Upper lobe of right lung (tissue), 1 donor: Measurements from ENCODE around the gene MAPK12. TPM values are rescaled to one million over a fixed set of nuclear protein-coding genes. Genes with fewer than 3 reads are reported as not detected.

ENCODE experiments used
- ATAC-seq: fragments of 200-7000 bp; cut with Tn5 transposase; one replicate; pipeline ENCODE4 v1.9.1; 2020; ENCODE audit warnings: mild to moderate bottlenecking, moderate library complexity
- DNase-seq: peaks from one replicate; pipeline ENCODE4 v3.0.0-alpha.2; 2020
- H3K27ac ChIP-seq: fragments of 200-600 bp; one replicate; pipeline ENCODE4 v1.8.0; 2022
- H3K27me3 ChIP-seq: fragments of 200-600 bp; one replicate; pipeline ENCODE4 v1.8.0; 2022; ENCODE audit warnings: mild to moderate bottlenecking
- H3K36me3 ChIP-seq: fragments of 200-600 bp; one replicate; pipeline ENCODE4 v1.8.0; 2022
- H3K4me1 ChIP-seq: fragments of 200-600 bp; one replicate; pipeline ENCODE4 v1.8.0; 2022
- H3K4me3 ChIP-seq: fragments of 200-600 bp; one replicate; pipeline ENCODE4 v1.8.0; 2022; ENCODE audit warnings: mild to moderate bottlenecking
- H3K9me3 ChIP-seq: fragments of 200-600 bp; one replicate; pipeline ENCODE4 v1.8.0; 2022
- CTCF ChIP-seq: fragments of 200-600 bp; IDR thresholded peaks from one replicate; pipeline ENCODE4 v1.8.0; 2022; ENCODE audit warnings: antibody characterized with exemption
- intact Hi-C: fragments of 100-400 bp; cut with DNase I; formaldehyde crosslinking; loops from one replicate; pipeline ENCODE4 v1.11.0; 2022
- total RNA-seq: library from RNA; stranded (reverse); fragmentation: NEBNext Ultra II Directional; extraction: Animal tissue kit (Norgen Biotek cat#: 25700); gene quantifications from one replicate; pipeline ENCODE4 v1.2.1, GENCODE V29; 2021
- donor health status: DM: no; HTN: yes; CAD: no; lungs with severe emphysema.

MAPK12 gene
- total RNA-seq, 1 donor from 2014 or later: 22.2 TPM

GRCh38 chr22:50259302-50259701 is 2.2 kb downstream of the MAPK12 start:
- Histone ChIP-seq H3K4me1 (peaks cover 12% of the 10 kb centered on the region), H3K36me3 (no peaks in the 10 kb centered on the region), H3K27ac (no peak overlapping the region), H3K9me3 (no peaks in the 10 kb centered on the region), H3K4me3 (no peak overlapping the region), H3K27me3 (peaks cover 15% of the 10 kb centered on the region)
- TF ChIP-seq CTCF: no peak
- ATAC-seq (no peak), DNase-seq (no peak)
- intact Hi-C loops: no loop called here

- H3K9me3 ChIP-seq: no peaks in the 10 kb centered on the region
- no peak for TF ChIP-seq CTCF
- peaks cover 12% of the 10 kb centered on the region for H3K4me1 ChIP-seq
- H3K27ac ChIP-seq: no peak overlapping the region
- H3K4me3 ChIP-seq: no peak overlapping the region
- DNase-seq (no peak), ATAC-seq (no peak)
- intact Hi-C loops: no loop called here
- no peaks in the 10 kb centered on the region for H3K36me3 ChIP-seq
- peaks cover 15% of the 10 kb centered on the region for H3K27me3 ChIP-seq
Observed at GRCh38 chr22:50258361-50259292, 2.9 kb downstream of the MAPK12 start.

DNA sequence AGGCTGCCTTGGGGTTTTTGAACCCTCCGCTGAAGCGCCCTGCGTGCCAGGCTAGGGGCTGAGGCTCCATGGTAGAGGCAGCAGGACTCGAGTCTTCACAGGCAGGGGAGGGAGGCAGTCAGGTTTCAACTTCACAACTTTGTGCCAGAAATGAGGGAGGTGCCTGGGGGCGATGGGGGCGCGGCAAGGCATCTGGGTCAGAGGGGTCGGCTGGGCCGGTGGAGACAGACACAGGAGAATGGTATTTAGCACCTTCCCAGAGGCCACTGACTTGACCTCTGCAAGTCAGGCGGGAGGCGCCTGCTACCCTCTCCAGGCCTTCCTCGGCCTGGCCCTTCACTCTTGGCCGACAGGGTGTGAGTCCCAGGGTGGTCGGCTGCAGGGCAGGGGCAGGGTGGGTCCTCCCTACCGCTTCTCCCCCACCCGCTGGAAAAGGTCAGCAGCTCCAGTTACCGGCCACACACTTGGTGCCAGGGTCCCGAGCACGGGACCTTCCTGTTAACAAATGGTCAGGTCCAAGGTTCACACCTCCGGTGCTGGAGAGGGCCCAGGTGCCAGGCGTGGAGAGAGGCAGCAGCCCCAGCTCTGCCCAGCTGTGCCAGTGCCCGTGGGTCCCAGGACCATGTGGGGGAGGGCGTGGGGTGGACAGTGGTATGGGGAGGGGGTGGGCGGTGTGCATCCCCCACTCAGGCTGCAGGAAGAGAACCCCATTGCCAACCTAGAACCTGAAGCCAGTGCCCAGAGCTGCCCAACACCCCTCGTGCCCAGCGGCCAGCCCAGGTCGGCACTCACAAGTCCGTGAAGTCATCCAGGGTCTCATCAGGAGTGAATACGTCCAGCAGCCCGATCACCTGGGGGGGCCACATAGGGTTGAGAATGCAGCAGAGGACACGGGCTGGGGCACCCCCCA is 3.8 kb downstream of the MAPK12 start:
- Histone ChIP-seq H3K4me1 (peaks cover 12% of the 10 kb centered on the region), H3K27me3 (peaks cover 10% of the 10 kb centered on the region), H3K4me3 (no peak overlapping the region), H3K9me3 (no peaks in the 10 kb centered on the region), H3K36me3 (no peaks in the 10 kb centered on the region), H3K27ac (no peak overlapping the region)
- ATAC-seq: no peak
- DNase-seq: no peak
- no peak for TF ChIP-seq CTCF
- intact Hi-C loops: no loop called here

- Histone ChIP-seq H3K27ac (no peak overlapping the region), H3K9me3 (no peaks in the 10 kb centered on the region), H3K36me3 (no peaks in the 10 kb centered on the region), H3K4me3 (no peak overlapping the region), H3K27me3 (peaks cover 4% of the 10 kb centered on the region), H3K4me1 (peaks cover 10% of the 10 kb centered on the region)
- no peak for DNase-seq
- no peak for ATAC-seq
- TF ChIP-seq CTCF: no peak
- intact Hi-C loops: no loop called here
Observed at GRCh38 chr22:50257041-50257440, 4.4 kb downstream of the MAPK12 start.

- intact Hi-C loops: no loop called here
- DNase-seq (no peak), ATAC-seq (no peak)
- no peak for TF ChIP-seq CTCF
- no peaks in the 10 kb centered on the region for H3K27me3 ChIP-seq
- no peaks in the 10 kb centered on the region for H3K9me3 ChIP-seq
- peaks cover 7% of the 10 kb centered on the region for H3K4me1 ChIP-seq
- no peak overlapping the region for H3K4me3 ChIP-seq
- H3K36me3 ChIP-seq: no peaks in the 10 kb centered on the region
- H3K27ac ChIP-seq: no peak overlapping the region
Observed at GRCh38 chr22:50256258-50256862, 5.1 kb downstream of the MAPK12 start.
